Measurements from ENCODE around the gene BMP7.
"Not testable (repeated sequence)": the region's sequence is repeated elsewhere in the genome, so short reads cannot be mapped to it uniquely, and the experiment has no call there.

The BMP7 gene

DNA sequence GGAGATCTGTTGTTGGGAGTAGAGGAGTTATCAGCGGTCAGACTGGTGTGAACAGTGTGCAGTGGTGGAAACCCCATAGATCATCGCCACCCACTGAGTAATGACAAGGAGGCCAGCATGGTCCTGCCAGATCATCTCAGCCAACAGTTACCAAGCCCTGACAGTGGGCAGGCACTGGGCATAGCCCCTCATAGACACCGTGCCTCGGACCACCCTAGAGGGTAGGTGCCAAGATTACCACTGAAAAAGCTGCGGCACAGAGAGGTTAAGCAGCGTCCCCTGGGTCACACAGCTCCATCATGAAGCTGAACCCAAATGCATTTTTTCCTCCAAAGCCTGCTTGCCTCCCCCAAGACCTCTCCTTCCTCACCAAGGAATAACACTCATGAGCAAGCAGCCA is 21.5 kb upstream of the BMP7 start:
- DNase-seq (ENCODE audit: low read depth) = no peak

- no peak for DNase-seq (ENCODE audit: low read depth)
Observed at GRCh38 chr20:57287007-57287880, 20.8 kb upstream of the BMP7 start.

DNA sequence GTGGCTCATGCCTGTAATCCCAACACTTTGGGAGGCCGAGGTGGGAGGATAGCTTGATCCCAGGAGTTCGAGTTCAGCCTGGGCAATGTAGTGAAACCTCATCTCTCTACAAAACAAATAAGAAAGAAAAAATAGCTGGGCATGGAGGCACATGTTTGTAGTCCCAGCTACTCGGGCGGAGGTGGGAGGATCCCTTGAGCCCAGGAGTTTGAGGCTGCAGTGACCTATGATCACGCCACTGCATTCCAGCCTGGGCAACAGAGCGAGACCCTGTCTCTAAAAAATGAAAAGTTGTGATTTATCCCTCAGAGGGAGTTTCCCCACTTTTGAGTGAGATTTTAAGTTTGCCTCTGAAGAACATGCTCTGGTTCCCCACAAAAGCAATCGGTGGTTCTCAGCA is 17.4 kb upstream of the BMP7 start:
- DNase-seq (ENCODE audit: low read depth) = no peak

DNA sequence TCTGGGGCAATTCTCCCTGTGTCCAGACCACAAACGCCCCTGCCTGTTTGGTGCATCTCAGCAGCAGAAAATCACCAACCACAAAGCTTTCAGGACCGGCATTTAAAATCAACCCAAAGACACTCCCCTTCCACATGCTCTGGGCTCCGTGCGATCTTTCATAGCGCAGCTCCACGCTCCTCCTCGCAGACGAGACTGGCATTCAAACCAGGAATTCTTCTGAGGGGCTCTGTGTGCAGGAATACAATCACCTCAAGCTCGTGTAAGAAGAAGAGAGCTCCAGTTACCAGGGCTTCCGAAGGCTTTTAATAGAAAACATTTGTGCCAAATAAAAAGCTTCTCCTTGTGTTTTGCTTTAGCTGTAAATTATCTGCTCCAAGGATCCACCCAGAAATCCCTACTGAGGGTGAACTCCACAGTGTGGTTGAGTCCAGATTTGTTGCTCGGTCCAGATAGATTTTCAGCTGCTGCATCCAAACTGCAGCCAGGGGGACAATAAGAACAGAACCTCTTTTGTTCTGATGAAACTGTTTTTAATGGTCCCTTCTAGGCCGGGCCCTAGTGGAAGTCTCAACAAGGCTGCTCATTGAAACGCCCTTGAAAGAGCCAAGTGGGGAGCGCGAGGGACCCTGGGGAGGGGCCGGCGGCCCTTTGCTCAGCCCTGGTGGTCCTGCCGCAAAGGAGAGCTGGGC is 16.4 kb upstream of the BMP7 start:
- DNase-seq (ENCODE audit: low read depth) = no peak

GRCh38 chr20:57281900-57282299 is 15.5 kb upstream of the BMP7 start:
- no peak for DNase-seq (ENCODE audit: low read depth)

DNA sequence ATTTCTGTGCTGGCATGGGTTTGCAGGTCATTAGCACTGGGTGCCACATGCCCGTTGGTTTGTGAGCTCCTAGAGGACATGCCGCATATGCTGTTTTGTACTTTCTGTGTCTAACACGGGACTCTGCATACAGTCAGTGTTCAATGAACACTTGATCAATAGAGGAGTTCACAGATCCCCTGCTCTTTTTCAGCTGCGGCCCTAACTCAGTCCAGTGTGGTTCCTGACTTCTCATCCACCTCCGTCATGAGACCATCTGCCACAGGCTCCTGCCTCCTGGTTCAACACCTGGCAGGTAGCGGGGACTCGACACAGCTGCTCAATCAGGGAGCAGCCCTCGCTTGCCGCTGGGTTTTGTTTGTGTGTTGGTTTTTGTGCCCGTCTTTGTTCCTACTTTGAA is 13.8 kb upstream of the BMP7 start:
- no peak for DNase-seq (ENCODE audit: low read depth)

DNA sequence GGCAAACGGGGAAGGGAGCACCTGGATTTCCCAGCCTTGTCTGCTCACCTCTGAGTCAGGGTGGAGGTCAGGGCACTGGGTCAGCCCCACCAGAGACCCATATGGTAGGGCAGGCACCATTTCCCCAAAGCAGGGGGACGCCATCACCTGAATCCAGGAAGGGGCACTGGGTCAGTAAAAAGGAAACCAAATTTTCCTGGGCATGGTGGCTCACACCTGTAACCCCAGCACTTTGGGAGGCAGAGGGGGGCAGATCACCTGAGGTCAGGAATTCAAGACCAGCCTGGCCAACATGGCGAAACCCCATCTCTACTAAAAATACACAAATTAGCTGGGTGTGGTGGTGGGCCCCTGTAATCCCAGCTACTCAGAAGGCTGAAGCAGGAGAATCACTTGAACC is 13.1 kb upstream of the BMP7 start:
- DNase-seq (ENCODE audit: low read depth) = not testable (repeated sequence)

GRCh38 chr20:57278457-57278856 is 12.0 kb upstream of the BMP7 start:
- no peak for DNase-seq (ENCODE audit: low read depth)

DNA sequence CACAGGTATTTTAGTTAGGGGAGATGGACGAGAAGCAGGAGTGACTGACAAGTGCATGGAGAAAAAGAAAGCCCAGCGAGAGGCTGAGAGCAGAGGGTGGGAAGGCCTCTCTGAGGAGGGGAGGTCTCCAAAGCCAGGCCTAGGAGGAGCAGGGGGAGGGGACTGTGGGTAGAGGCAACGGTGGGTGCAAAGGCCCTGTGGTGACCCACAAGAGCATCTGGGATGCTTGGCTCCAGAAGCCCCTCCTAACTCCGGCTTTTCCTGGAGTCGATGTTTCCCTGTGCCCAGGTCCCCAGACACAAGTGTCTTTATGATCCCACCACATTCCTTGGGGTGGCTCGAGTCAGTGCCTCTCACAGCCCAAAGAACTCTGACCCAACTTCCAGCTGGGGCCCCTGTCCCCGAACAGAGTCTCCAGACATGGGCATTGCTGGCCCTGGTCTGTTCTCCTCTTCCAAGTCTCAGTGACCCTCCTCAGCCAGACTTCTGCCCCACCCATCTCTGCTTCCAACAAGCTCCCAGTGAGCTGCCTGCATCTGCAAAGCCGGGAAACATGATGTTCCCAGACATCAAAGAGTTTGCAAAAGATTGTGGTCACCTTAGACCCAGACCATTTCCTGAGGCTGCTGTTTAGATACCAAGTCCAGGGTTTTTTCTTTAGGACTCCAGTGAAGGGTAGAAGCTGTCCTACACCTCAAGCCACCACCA is 11.1 kb upstream of the BMP7 start:
- DNase-seq (ENCODE audit: low read depth) = no peak

DNA sequence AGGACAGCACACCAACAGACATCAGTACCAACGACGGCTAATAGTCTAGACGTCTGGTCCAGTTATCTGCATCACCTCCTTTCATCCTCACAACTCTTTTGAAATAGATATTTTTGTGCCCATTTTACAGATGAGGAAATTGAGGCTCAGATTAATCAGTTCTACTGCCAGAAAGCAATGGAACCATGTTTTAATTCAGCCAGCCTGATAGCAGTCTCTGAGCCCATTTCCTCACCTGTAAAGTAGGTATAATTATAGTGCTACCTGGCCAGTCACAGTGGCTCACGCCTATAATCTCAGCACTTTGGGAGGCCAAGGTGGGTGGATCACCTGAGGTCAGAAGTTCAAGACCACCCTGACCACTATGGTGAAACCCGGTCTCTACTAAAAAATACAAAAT is 9.8 kb upstream of the BMP7 start:
- DNase-seq (ENCODE audit: low read depth) = no peak

GRCh38 chr20:57275813-57276212 is 9.4 kb upstream of the BMP7 start:
- DNase-seq (ENCODE audit: low read depth) = no peak

- no peak for DNase-seq (ENCODE audit: low read depth)
Observed at GRCh38 chr20:57275334-57275733, 8.9 kb upstream of the BMP7 start.

GRCh38 chr20:57274846-57275245 is 8.4 kb upstream of the BMP7 start:
- no peak for DNase-seq (ENCODE audit: low read depth)

DNA sequence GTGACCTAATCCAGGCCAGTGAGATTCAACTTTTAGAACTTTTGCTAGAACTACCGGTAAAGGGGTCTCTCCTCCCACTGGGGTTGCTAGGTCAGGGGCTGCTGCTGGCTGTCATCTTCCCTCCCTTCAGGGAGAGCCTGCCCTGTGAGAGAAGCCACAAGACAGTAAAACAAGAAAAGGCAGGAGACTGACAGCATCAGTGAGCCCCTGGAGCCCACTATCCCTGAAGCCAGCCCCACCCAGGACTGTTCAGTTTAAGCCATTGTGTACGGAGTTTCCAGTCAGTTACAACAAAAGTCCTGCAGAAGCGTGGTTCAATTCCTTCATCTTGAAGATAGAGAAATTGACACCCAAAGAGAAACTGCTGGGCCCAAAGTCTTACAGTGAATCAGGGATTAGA is 7.9 kb upstream of the BMP7 start:
- no peak for DNase-seq (ENCODE audit: low read depth)

GRCh38 chr20:57272883-57273535 is 6.6 kb upstream of the BMP7 start:
- no peak for DNase-seq (ENCODE audit: low read depth)

GRCh38 chr20:57270204-57270984 is 4.0 kb upstream of the BMP7 start:
- no peak for DNase-seq (ENCODE audit: low read depth)

- no peak for DNase-seq (ENCODE audit: low read depth)
Observed at GRCh38 chr20:57269148-57269984, 2.9 kb upstream of the BMP7 start.

- DNase-seq (ENCODE audit: low read depth) = no peak
Observed at GRCh38 chr20:57268399-57269076, 2.1 kb upstream of the BMP7 start.

DNA sequence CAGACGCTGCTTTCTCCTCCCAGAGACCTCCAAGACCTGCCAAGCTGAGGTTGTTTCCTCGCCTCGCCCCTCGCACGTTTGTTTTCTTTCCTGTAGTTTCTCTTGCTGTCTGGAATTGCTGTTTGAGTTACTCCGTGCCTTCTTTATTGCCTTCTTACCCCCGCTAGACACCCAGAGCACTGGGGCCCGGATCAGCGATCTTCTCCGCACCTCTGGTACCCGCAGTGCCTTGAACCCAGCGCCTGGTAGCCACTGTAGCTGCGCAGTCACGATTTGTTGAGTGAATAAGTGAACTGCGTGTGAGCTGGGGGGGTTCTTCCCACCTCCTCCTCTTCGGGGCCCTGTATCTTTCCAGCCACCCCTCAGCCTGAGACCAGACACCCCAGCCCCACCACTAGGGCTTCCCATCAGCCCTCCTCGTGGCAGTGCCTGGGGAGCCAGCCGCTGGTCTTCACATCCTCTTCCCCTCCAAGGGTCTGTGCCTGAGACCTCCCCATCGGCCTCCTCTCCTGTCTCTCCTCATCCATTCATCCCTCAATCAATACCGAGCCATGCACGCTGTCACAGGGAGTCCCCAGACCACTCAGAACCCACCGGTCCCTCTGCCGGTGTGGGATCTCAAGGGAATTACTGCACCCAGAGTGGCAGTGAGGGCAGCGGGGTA is 849 bp upstream of the BMP7 start:
- DNase-seq (ENCODE audit: low read depth) = no peak

GRCh38 chr20:57265997-57266290 is 497 bp downstream of the BMP7 start:
- no peak for DNase-seq (ENCODE audit: low read depth)

All from stimulated activated CD8-positive, alpha-beta memory T cell treated with anti-CD3 and anti-CD28 coated beads, Interleukin-7, amount 100 ng/mL, for 24 hours (primary cell).